GM23338 (cell line): ENCODE measurements around the gene CMTR1. TPM values are rescaled to one million over a fixed set of nuclear protein-coding genes. Genes with fewer than 3 reads are reported as not detected.

Source experiments
- ATAC-seq: fragments of 200-7000 bp; cut with Tn5 transposase; 3 replicates; pipeline ENCODE4 v1.9.1; 2020
- DNase-seq: peaks from one replicate; pipeline ENCODE4 v3.0.0-alpha.2; 2015; ENCODE audit warnings: low spot score
- H2AFZ ChIP-seq: fragments of 200-600 bp; sonication (generic); 2 replicates; pipeline ENCODE4 v1.8.0; 2016; ENCODE audit warnings: antibody characterized with exemption, mild to moderate bottlenecking, moderate library complexity
- H3F3A ChIP-seq: fragments of 200-600 bp; sonication (generic); replicated peaks from 2 replicates; pipeline ENCODE4 v1.8.0; 2017; ENCODE audit warnings: antibody characterized with exemption, mixed run types, low read depth
- H3K27ac ChIP-seq: fragments of 200-600 bp; sonication (generic); 2 replicates; pipeline ENCODE4 v1.6.1; 2016; ENCODE audit warnings: low read depth
- H3K27me3 ChIP-seq: fragments of 200-600 bp; sonication (generic); 2 replicates; pipeline ENCODE4 v1.8.0; 2016; ENCODE audit warnings: mild to moderate bottlenecking, mixed run types, moderate library complexity; ENCODE audit not compliant: insufficient read depth
- H3K36me3 ChIP-seq: fragments of 200-600 bp; sonication (generic); 2 replicates; pipeline ENCODE4 v1.8.0; 2016; ENCODE audit warnings: mild to moderate bottlenecking; ENCODE audit not compliant: insufficient read depth
- H3K4me1 ChIP-seq: fragments of 200-600 bp; sonication (generic); 2 replicates; pipeline ENCODE4 v1.8.0; 2016; ENCODE audit warnings: mild to moderate bottlenecking, moderate library complexity; ENCODE audit not compliant: insufficient read depth
- H3K4me2 ChIP-seq: fragments of 200-600 bp; sonication (generic); 2 replicates; pipeline ENCODE4 v1.7.1; 2017; ENCODE audit warnings: mixed run types
- H3K4me3 ChIP-seq: fragments of 200-600 bp; sonication (generic); 2 replicates; pipeline ENCODE4 v1.6.1; 2016; ENCODE audit warnings: mixed run types
- H3K79me2 ChIP-seq: fragments of 200-600 bp; sonication (generic); replicated peaks from 2 replicates; pipeline ENCODE4 v1.8.0; 2017; ENCODE audit warnings: mild to moderate bottlenecking; ENCODE audit not compliant: insufficient read depth
- H3K9me2 ChIP-seq: fragments of 200-600 bp; sonication (generic); 2 replicates; pipeline ENCODE4 v1.8.0; 2017; ENCODE audit not compliant: insufficient read depth
- H4K20me1 ChIP-seq: fragments of 200-600 bp; sonication (generic); replicated peaks from 2 replicates; pipeline ENCODE4 v1.8.0; 2017; ENCODE audit warnings: mild to moderate bottlenecking; ENCODE audit not compliant: insufficient read depth
- H3K27ac Mint-ChIP-seq: 2 replicates; pipeline ENCODE4 v1.8.0; 2020; ENCODE audit warnings: inconsistent platforms, mild to moderate bottlenecking, moderate library complexity, mixed read lengths
- H3K27me3 Mint-ChIP-seq: 3 replicates; pipeline ENCODE4 v1.8.0; 2022; ENCODE audit warnings: low read depth, mild to moderate bottlenecking, moderate library complexity, mixed read lengths, inconsistent platforms; ENCODE audit not compliant: insufficient read depth, poor library complexity
- H3K36me3 Mint-ChIP-seq: 3 replicates; pipeline ENCODE4 v1.8.0; 2021; ENCODE audit warnings: low read depth, mild to moderate bottlenecking, inconsistent platforms, moderate library complexity, mixed read lengths
- H3K4me1 Mint-ChIP-seq: 3 replicates; pipeline ENCODE4 v1.8.0; 2020; ENCODE audit warnings: mild to moderate bottlenecking, inconsistent platforms, mixed read lengths
- H3K4me3 Mint-ChIP-seq: 3 replicates; pipeline ENCODE4 v1.8.0; 2021; ENCODE audit warnings: moderate library complexity, mild to moderate bottlenecking, inconsistent platforms, mixed read lengths
- H3K9me3 Mint-ChIP-seq: 3 replicates; pipeline ENCODE4 v1.8.0; 2020; ENCODE audit warnings: moderate library complexity, mild to moderate bottlenecking, inconsistent platforms, mixed read lengths
- ZNF462 ChIP-seq: fragments of 250-450 bp; sonication (Bioruptor Pico); IDR thresholded peaks from 2 replicates; pipeline ENCODE4 v1.5.0; 2020; ENCODE audit warnings: mild to moderate bottlenecking, moderate library complexity
- polyA plus RNA-seq: library from polyadenylated mRNA; unstranded; fragments of >200 nt; fragmentation: Nextera tagmentation; extraction: Ambion mirVana; gene quantifications from 2 replicates; pipeline ENCODE4 v1.2.1, GENCODE V29; 2016
- total RNA-seq: library from RNA; depleted of rRNA; stranded (reverse); fragments of >200 nt; shearing (Covaris generic); gene quantifications from 2 replicates; pipeline ENCODE4 v1.2.3, GENCODE V29; 2014
- TF ChIP-seq, protein P1 (sequence below), 2 experiments: fragments of 200-600 bp in 1 of 2; sonication (generic) in 1 of 2; conservative IDR thresholded peaks; 2 replicates each; pipeline versions ENCODE4 v1.5.1 to v1.6.1; 2016 to 2017; ENCODE audit warnings: antibody characterized with exemption in 2 of 2, low read depth in 2 of 2, mild to moderate bottlenecking in 2 of 2, moderate library complexity in 1 of 2

CMTR1 gene
- total and polyA plus RNA-seq, 2 experiments from 2014 or later: 7.3 to 36.4 TPM

DNA sequence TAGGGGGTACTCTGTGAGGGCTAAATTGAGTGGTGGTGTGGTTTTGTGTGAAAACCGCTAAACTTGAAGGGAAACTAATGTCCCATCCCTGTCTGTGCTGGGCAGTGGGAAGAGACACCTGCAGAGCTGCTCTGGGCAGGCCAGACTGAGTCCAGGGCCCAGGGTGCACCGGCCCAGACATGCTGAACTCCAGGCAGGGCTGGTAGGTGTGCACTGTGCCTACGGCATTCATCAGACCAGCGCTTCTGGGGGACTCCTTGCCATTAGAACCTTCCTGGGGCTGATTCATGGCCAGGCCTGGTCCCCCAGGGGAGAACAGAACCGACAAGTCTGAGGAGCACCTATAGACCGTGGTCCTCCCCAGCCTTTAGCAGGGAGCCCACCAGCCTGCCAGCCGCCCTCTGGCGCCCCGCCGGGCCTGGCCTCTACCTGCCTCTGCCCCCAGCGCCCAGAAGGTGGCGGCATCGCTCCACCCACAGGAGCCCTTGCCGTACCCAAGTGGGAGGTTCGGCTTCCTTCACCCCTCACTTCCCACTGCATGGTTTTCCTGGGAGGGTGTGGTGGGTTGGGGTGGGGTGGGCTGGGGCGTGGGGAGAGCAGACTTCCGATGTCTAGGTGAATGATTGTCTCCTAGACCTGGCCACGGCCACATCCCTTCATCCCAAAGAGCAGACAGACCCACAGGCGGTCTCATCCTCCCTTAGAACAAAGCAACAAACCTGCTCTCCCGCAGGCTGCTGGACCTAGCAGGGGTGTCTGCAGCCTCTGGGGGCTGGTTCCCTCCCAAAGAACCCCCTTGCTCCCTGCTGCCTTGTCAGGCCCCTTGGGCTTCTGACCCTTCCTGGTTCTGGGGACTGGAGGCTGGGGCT, 51.1 kb downstream of the CMTR1 start:
- Histone ChIP-seq H3K9me2 (no peaks in the 10 kb centered on the region), H3K27ac (no peak overlapping the region), H3K79me2 (no peaks in the 10 kb centered on the region), H4K20me1 (no peaks in the 10 kb centered on the region; the same call in none of the 2 replicates), H3F3A (0 out of 2 replicates have a peak, but pooled peaks cover 6% of the 10 kb centered on the region), H3K4me1 (peaks cover 17% of the 10 kb centered on the region), H3K36me3 (no peaks in the 10 kb centered on the region), H3K27me3 (no peaks in the 10 kb centered on the region), H2AFZ (no peak overlapping the region), H3K4me3 (no peak overlapping the region), H3K4me2 (no peak overlapping the region)
- no peaks in the 10 kb centered on the region for H3K9me3 Mint-ChIP-seq
- ATAC-seq: peak; percentile 81
- no peak overlapping the region for H3K4me3 Mint-ChIP-seq
- peaks cover 25% of the 10 kb centered on the region for H3K4me1 Mint-ChIP-seq
- no peak overlapping the region for H3K27ac Mint-ChIP-seq
- peaks cover 10% of the 10 kb centered on the region; the same call in 1 of the 3 replicates for H3K36me3 Mint-ChIP-seq
- peaks cover 2% of the 10 kb centered on the region for H3K27me3 Mint-ChIP-seq
- TF ChIP-seq ZNF462 (CRISPR knock-in tag): no peak
- TF ChIP-seq, protein P1, sequence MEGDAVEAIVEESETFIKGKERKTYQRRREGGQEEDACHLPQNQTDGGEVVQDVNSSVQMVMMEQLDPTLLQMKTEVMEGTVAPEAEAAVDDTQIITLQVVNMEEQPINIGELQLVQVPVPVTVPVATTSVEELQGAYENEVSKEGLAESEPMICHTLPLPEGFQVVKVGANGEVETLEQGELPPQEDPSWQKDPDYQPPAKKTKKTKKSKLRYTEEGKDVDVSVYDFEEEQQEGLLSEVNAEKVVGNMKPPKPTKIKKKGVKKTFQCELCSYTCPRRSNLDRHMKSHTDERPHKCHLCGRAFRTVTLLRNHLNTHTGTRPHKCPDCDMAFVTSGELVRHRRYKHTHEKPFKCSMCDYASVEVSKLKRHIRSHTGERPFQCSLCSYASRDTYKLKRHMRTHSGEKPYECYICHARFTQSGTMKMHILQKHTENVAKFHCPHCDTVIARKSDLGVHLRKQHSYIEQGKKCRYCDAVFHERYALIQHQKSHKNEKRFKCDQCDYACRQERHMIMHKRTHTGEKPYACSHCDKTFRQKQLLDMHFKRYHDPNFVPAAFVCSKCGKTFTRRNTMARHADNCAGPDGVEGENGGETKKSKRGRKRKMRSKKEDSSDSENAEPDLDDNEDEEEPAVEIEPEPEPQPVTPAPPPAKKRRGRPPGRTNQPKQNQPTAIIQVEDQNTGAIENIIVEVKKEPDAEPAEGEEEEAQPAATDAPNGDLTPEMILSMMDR (conservative IDR thresholded peaks at IDR 0.05; ENCODE audit: low read depth in 2 of 2): peak; percentile 70 to 99
- DNase-seq: peak; percentile 79
